Left ventricle myocardium superior (tissue), 1 donor: ENCODE measurements around the gene KCNQ4. TPM values are rescaled to one million over a fixed set of nuclear protein-coding genes. Genes with fewer than 3 reads are reported as not detected.

Experiments used
- ATAC-seq: fragments of 200-7000 bp; cut with Tn5 transposase; one replicate; pipeline ENCODE4 v1.9.1; 2020; ENCODE audit warnings: mild to moderate bottlenecking, moderate library complexity
- DNase-seq: peaks from one replicate; pipeline ENCODE4 v3.0.0-alpha.2; 2020
- intact Hi-C: fragments of 100-400 bp; cut with micrococcal nuclease; formaldehyde crosslinking; loops from one replicate; pipeline ENCODE4 v1.11.0; 2022
- microRNA-seq: library from miRNA; unstranded; fragments of <30 nt; microRNA quantifications from one replicate; pipeline ENCODE4 v1.2.0, GENCODE V29; 2020; ENCODE audit warnings: borderline number of aligned reads
- total RNA-seq: library from RNA; stranded (reverse); fragmentation: NEBNext Ultra II Directional; extraction: Animal tissue kit (Norgen Biotek cat#: 25700); gene quantifications from one replicate; pipeline ENCODE4 v1.2.1, GENCODE V29; 2021
- donor health status: DM: no; HTN: yes; CAD: no; lungs with severe emphysema.

KCNQ4 gene
- total RNA-seq, 1 donor from 2014 or later, result 1.9 TPM

- intact Hi-C loops, result no loop called here
- no peak for ATAC-seq
- DNase-seq, result no peak
Measured at GRCh38 chr1:40868051-40868723, 84.6 kb downstream of the KCNQ4 start.

- intact Hi-C loops, result no loop called here
- ATAC-seq (no peak), DNase-seq (no peak)
Measured at GRCh38 chr1:40870135-40870728, 86.6 kb downstream of the KCNQ4 start.

GRCh38 chr1:40872276-40872675 is 88.7 kb downstream of the KCNQ4 start:
- DNase-seq (no peak), ATAC-seq (no peak)
- intact Hi-C loops, result no loop called here

- intact Hi-C loops, result no loop called here
- DNase-seq, result no peak
- no peak for ATAC-seq
Measured at GRCh38 chr1:40873863-40874472, 90.4 kb downstream of the KCNQ4 start.

GRCh38 chr1:40876436-40876761 is 92.8 kb downstream of the KCNQ4 start:
- intact Hi-C loops, result no loop called here
- DNase-seq, result no peak
- ATAC-seq, result no peak

GRCh38 chr1:40876891-40877290 is 93.3 kb downstream of the KCNQ4 start:
- no peak for DNase-seq
- no peak for ATAC-seq
- intact Hi-C loops, result no loop called here

- peak; percentile 64 for DNase-seq
- intact Hi-C loops, result no loop called here
- ATAC-seq, result peak; percentile 68
Measured at GRCh38 chr1:40877698-40878097, 94.1 kb downstream of the KCNQ4 start.

DNA sequence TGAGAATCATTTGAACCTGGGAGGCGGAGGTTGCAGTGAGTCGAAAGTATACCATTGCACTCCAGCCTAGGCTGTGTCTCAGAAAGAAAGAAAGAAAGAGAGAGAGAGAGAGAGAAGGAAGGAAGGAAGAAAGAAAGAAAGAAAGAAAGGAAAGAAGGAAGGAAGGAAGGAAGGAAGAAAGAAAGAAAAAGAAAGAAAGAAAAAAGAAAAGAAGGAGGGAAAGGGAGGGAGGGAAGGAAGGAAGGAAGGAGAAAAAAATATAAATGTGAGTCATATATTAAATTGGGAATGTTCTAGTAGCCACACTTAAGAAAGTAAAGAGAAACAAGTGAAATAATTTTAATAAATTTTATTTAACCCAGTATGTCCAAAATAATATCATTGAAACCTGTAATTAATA is 95.3 kb downstream of the KCNQ4 start:
- intact Hi-C loops, result no loop called here
- no peak for DNase-seq
- ATAC-seq, result no peak

DNA sequence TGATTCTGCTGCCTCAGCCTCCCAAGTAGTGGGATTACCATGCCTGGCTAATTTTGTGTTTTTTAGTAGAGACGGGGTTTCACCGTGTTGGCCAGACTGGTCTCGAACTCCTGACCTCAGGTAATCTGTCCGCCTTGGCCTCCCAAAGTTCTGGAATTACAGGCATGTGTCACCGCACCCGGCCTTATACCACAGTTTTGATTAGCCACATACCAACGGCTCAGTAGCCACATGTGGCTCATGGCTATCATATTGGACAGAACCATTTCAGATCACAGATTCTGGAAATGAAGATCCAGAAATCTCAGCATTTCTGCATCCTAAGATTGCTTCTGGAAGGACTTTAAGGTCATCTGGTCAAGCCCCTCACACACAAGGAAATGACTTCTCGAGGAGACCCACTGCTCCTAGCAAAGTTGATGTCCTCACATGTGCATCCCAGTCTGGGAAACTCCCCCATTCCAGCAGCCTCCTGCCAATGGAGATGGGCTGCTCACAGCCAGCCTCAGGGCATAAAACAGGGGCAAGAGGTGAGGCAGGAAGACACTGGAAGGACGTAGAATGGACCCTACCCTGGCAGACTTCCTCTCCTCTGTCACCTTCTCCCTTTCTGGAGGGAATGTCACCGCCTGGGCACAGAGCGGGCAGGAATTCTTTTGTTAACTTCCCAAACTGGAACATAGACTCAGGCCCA is 96.0 kb downstream of the KCNQ4 start:
- ATAC-seq, result no peak
- DNase-seq, result no peak
- intact Hi-C loops, result no loop called here

GRCh38 chr1:40880813-40881549 is 97.4 kb downstream of the KCNQ4 start:
- peak; percentile 32 for DNase-seq
- ATAC-seq, result peak; percentile 23
- intact Hi-C loops, result no loop called here

DNA sequence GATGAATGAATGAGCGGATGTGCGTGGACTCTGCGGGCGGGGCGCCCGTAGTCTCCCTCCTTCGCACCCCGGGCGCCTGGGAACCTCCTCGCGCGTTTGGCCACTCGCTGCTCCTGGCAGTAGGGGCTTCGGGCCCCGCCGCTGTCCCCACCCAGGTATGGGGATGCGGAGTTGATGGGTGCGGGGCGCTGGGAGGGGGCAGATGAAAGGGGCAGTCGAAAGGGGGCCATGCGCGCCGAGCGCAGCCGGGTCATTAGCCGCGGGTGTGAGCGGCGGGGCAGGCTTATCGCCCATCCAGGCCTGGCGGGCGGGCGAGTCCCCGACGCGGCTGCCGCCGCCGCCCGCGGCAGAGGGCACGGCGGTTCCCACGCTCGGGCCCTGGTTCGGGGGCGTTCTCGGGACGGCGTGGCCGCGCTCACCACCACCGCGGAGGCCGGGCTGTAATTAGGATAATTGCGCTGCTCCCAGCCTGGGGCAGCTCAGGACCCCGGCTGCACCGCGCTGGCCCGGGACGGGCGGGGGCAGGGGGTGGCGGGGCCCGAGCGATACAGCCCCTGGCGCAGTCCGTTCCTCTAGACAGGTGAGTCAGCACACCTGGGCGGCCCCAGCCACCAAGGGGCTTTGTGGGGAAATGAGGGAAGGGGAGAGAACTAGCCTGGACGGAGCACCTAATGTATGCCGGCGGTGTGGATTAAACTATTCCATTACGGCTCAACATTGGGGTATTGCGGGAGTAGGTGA is 100.6 kb downstream of the KCNQ4 start:
- ATAC-seq (peak; percentile 36), DNase-seq (no peak)
- intact Hi-C loops, result no loop called here

DNA sequence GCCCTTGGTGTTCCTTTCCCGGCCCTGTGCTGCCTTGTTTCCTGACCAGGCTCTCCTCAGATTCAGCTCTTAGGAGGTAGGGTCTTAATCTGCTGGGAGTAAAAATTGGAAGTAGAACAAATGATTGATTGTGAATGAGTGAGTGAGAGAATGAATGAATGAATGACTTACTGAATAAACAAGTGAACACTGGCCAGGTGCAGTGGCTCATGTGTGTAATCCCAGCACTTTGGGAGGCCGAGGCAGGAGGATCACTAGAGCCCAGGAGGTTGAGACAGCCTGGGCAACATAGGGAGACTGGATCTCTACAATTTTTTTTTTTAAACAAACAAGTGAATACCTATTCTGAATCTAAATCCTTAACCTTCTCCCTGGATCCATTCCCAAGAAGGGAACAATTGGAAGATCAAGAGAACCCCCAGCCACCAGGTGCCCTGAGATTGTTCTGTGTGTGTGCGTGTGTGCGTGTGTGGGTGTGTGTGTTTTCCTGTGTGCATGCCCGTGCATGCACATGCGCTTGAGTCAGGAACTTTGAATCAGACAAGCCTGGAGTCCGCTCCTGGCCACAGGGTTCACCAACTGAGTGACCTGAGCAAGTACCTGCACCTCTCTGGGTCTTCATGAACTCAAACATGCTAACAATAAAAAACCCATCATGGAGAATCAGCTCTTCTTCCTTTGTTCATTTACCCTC is 102.9 kb downstream of the KCNQ4 start:
- intact Hi-C loops, result no loop called here
- no peak for ATAC-seq

DNA sequence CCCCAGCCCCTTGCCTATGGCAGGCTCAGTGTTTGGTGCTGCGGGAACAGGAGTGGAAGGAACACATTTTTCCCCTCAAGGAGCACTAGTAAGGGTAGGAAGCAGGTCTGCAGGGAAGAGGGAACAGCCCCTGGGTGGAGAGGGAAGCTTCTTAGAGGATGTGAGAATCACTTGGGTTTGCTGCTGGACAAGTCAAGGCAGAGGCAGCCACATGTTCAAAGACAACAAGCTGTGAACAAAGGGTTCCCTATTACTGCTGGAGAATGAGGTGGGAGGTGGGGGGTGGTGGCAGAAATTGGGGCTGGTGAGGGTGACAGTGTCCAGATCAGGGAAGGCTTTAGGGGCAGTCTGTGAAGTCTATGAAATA is 103.4 kb downstream of the KCNQ4 start:
- intact Hi-C loops, result no loop called here
- no peak for DNase-seq

More for the DNA sequence above, 102.9 kb downstream of the KCNQ4 start:
- no peak for DNase-seq

GRCh38 chr1:40887652-40888051 is 104.1 kb downstream of the KCNQ4 start:
- ATAC-seq (no peak), DNase-seq (no peak)
- intact Hi-C loops, result no loop called here

More for the DNA sequence above, 103.4 kb downstream of the KCNQ4 start:
- no peak for ATAC-seq

Small RNA genes lying within 50 kb of the gene (microRNA-seq; reads per million reads assigned to microRNA genes)
- gene MIR30C1, result 215 reads per million, percentile 54 among the genes with 10 or more reads in this experiment
- gene MIR30E, result 24,715 reads per million, percentile 97 among the genes with 10 or more reads in this experiment

Other genes starting within 250 kb of the KCNQ4 start
- 0.92 TPM for gene RIMS3, start 118.1 kb upstream of the KCNQ4 start, total RNA-seq
- 78.6 TPM for gene NFYC, start 92.1 kb upstream of the KCNQ4 start, total RNA-seq
- gene CITED4, start 78.6 kb downstream of the KCNQ4 start, total RNA-seq, result 45.4 TPM
- 6.7 TPM for gene CTPS1, start 195.9 kb downstream of the KCNQ4 start, total RNA-seq
- 0.37 TPM for gene SLFNL1, start 237.9 kb downstream of the KCNQ4 start, total RNA-seq